NCI-H2196 treated with DMSO at 0.1 percent for 48 hours (cell line): ENCODE measurements around the gene PLCH1.

ENCODE experiments used
- DNase-seq: peaks from one replicate; lab custom pipeline; 2025; ENCODE audit not compliant: unreplicated experiment; lab: John Stamatoyannopoulos, UW

The PLCH1 gene, protein sequence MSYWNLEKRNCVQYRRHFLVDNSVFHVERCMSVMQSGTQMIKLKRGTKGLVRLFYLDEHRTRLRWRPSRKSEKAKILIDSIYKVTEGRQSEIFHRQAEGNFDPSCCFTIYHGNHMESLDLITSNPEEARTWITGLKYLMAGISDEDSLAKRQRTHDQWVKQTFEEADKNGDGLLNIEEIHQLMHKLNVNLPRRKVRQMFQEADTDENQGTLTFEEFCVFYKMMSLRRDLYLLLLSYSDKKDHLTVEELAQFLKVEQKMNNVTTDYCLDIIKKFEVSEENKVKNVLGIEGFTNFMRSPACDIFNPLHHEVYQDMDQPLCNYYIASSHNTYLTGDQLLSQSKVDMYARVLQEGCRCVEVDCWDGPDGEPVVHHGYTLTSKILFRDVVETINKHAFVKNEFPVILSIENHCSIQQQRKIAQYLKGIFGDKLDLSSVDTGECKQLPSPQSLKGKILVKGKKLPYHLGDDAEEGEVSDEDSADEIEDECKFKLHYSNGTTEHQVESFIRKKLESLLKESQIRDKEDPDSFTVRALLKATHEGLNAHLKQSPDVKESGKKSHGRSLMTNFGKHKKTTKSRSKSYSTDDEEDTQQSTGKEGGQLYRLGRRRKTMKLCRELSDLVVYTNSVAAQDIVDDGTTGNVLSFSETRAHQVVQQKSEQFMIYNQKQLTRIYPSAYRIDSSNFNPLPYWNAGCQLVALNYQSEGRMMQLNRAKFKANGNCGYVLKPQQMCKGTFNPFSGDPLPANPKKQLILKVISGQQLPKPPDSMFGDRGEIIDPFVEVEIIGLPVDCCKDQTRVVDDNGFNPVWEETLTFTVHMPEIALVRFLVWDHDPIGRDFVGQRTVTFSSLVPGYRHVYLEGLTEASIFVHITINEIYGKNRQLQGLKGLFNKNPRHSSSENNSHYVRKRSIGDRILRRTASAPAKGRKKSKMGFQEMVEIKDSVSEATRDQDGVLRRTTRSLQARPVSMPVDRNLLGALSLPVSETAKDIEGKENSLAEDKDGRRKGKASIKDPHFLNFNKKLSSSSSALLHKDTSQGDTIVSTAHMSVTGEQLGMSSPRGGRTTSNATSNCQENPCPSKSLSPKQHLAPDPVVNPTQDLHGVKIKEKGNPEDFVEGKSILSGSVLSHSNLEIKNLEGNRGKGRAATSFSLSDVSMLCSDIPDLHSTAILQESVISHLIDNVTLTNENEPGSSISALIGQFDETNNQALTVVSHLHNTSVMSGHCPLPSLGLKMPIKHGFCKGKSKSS (N-terminal part only)

DNA sequence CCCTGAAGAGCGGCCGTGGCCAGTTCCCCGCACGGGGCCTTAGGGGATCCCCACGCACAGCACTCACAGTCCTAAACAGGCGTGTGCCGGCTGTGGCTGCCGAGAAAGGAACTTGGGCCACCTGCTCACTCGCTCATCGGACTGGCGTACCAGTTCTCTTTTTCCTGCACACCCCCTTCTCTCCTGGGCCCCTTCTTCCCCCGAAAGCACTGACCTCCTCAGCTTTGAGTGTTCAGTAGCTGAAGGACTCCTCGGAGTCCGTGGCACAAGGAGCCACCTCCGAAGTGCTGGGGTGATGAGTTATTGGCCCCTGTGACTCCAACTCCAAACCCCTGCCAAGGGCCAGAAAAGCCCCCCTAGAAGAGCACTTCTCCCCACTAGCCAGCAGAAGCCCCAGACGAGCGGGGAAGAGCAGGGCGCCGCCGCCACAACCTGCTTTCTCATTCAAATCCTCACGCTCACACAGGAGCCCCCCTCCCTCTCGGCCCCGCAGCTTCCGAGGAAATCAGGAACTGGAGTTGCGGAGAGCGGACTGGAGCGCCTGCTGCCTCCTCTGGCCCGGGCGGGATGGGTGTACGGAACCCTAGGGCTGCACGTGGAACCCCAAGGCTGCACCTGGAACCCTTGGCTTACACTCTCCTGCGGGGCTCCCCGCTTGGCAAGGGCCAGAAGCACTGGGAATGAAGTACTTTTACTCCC is at the start of gene PLCH1:
PLCH1 (minus strand) TSS at position 446 of the 699 bp plus-strand sequence. CDS start 40,847 bp downstream, outside the sequence.
- peak; percentile 43 for DNase-seq

DNA sequence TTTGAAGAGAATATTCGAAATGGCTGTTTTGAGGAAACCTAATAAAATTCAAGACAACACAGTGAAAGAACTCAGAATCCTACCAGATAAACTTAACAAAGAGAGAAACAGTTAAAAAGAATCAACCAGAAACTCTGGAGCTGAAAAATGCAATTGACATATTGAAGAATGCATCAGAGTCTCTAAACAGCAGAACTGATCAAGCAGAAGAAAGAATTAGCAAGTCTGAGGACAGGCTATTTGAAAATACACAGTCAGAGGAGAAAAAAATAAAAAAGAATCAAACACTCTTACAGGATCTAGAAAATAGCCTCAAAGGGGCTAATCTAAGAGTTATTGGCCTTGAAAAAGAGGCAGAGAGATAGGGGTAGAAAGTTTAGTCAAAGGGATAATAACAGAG is 47.7 kb upstream of the PLCH1 start:
- DNase-seq: no peak

DNA sequence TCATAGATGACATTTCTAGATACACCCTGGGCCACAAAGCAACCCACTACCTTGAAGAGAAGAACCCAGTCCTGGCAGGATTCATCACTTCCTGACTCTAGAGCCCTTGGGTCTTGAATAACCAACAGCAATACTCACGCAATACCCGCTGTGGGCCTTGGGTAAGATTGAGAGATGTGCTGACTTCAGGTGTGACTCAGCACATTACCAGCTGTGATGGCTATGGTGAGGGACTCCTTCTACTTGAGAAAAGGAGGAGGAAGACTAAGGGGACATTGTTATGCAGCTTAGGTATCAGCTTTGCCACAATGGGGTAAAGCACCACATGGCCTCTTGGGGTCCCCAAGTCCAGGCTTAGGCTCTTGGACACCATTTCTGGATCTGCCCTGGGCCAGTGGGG is 46.3 kb upstream of the PLCH1 start:
- no peak for DNase-seq

DNA sequence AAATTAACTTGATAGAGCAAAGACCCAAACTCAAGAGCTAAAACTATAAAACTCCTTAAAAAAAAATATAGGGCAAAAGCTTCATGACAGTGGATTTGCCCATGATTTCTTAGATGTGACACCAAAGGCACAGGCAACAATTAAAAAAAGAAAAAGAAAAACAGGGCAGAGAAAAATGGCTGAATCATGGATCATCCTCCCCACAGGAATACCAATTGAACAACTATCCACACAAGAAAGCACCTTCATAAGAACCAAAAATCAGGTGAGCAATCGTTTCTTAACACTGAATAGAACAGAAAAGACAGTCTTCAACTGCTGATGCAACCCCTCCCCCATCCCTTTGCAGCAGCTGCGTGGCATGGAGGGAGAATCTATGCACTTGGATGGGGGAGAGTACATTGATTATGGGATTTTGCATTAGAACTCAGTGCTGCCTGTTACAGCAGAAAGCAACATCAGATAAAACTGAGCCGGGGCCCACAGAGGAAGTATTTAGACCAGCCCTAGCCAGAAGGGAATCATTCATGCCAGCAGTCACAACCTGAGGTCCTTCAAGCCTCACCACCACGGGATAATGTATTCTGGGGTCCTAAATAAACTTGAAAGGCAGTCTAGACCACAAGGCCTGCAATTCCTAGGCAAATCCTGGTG is 45.5 kb upstream of the PLCH1 start:
- DNase-seq: no peak

DNA sequence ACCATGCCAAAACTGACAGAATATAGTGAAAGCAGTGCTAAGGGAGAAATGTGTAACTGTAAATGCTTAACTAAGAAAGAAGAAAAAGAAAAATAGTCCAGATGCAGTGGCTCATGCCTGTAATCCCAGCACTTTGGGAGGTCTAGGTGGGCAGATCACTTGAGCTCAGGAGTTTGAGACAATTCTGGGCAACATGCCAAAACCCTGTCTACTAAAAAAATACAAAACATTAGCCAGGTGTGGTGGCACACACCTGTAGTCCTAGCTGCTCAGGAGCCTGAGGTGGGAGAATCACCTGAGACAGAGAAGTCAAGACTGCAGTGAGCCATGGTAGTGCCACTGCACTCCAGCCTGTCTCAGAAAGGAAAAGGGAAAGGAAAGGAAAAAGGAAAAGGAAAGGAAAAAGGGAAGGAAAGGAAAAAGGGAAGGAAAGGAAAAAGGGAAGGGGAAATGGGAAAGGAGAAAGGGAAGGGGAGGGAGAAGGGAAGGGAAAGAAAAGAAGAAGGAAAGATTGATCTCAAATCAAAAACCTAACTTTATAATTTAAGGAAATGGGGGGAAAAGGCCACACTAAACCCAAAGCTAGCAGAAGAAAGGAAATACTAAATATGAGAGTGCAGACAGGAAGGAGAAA is 40.9 kb upstream of the PLCH1 start:
- no peak for DNase-seq

DNA sequence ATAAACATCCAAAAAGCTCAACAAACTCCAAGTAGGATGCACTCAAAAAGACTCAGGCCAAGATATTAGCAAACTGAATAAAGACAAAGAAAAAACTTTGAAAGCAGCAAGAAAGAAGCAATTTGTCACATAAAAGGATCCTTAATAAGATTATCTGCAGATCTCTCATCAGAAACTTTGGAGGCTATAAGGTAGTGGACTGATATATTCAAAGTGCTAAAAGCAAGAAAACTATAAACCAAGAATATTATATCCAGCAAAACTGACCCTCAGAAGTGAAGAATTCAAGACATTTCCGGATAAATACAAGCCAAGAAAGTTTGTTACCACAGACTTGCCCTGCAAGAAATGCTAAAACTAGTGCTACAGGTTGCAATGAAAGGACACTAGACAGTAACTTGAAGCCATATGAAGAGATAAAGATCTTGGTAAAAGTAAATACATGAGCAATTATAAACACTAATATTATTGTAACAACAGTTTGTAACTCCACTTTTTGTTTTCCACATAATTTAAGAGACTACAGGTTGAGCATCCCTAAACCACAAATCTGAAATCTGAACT is 37.6 kb upstream of the PLCH1 start:
- no peak for DNase-seq

DNA sequence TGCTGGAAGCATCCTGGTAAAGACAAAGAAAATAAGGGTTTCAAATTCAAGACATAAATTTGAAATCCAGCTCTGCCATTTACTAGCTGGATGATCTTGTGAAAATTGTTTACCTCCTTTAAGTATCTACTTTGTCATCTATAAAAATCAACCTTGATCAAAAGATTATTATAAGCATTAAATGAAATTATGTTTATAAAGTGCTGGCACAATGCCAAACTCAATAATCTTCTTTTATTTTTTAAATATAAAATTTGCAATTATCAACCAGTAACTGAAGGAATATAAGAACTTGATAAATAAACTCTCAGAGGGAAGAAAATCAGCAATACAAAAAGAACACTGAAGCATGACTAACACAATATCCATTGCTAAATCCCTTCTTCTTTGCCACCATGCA is 35.4 kb upstream of the PLCH1 start:
- no peak for DNase-seq

DNA sequence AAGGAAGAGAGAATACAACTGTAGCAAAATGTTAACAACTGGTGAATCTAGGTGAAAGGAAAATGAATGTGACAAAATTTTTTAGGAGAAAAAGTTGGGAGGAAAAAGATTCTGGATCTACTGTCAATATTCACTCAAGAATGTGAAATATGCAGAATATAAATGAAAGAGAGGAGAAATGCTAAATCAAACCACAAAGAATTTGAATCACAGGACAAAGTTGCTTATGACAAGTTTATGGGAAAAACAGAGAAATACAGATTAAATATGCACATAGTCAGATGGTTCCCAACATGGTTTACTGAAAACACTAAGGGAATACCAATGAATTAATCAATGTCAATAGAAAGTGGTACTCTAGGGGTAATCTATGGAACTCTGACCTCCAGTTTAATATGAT is 33.6 kb upstream of the PLCH1 start:
- DNase-seq: no peak

DNA sequence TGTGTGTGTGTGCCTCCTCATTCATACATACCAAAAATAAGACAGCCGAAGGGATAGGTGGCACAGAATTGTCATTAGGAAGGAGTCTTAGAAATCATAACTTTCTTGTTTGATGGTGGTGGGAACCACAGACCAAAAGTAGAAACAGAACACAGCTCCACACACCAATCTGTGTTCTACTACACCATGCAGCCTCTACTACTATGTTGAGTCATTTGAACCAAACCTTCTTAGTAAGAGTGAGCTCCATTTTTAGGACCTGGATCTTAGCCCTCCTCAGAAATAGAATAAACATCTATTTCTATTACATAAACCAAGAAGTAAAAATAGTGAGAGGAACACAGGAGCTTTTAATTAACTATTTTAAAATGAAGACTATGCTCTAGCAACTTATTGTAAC is 27.9 kb upstream of the PLCH1 start:
- no peak for DNase-seq

DNA sequence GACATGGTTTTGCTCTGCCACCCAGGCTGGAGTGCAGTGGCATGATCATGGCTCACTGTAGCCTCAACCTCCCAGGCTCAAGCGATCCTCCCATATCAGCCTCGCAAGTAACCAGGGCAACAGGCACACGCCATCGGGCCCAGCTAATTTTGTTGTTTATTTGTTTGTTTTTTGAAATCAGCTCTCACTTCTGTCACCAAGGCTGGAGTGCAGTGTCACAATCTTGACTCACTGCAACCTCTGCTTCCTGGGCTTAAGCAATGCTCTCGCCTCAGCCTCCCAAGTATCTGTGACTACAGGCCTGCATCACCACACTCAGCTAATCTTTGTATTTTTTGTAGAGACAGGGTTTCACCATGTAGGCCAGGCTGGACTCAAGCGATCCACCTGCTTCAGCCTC is 26.3 kb upstream of the PLCH1 start:
- DNase-seq: no peak

DNA sequence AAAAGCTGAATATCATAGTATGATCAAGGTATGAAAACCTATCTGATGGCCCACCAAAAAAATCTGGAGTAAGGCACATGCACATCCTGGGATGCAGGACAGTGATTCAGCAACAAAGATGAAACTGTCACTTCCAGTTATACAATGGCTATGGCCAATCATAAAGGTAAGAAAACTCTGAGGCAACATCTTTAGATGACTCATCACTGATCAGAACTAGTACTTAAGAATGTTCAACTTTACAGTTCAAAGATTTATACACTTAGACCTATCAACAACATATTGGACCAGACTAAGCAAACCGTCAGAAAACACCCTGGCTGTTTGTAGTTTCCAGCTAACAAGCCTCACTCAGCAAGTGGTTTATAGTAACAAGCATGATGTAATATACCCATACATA is 21.3 kb upstream of the PLCH1 start:
- no peak for DNase-seq

DNA sequence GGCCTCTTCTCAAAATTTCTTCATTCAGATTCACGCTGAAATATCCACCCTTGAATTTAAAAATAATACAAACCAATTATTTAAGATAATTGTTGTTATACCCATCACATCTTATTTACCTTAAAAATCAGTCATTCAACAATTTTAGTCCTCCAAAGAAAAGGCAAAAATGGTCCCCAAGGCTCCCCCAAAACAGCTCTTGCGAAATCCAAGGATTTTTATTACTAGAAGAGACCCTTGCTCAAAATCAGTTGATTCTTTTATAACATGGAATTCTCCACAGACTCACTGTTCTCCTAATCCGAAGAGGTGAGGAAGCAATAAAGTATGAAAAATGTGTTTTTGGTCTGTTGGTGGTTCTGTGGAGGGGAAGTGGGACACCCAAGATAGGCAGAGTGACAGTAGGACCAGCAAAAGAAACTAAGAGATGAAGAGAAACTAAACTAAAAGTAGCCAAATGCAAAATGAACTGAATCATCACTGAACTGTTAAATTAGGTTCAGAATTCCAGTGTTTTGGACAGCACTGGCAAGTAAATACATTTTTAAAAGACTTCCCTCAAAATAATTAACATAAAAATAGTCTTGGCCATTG is 19.1 kb upstream of the PLCH1 start:
- no peak for DNase-seq

DNA sequence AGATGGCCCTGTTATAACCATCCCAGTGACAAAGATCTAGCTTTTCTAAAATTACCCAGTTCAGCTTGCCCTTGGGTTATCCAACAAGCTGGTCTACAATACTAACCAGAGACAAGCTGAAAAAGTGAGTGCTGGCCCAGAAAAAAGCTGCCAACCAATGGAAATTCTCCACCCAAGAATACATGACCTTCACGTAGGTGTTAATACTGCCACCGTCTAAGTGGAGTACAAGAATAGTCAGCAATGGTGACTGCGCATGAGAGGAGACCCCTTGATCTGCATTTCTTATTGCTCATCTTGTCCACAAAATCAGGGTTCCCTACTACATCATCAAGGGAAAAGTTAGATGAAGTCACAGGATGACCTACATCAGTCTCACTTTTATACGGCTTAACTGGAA is 15.8 kb upstream of the PLCH1 start:
- DNase-seq: no peak

DNA sequence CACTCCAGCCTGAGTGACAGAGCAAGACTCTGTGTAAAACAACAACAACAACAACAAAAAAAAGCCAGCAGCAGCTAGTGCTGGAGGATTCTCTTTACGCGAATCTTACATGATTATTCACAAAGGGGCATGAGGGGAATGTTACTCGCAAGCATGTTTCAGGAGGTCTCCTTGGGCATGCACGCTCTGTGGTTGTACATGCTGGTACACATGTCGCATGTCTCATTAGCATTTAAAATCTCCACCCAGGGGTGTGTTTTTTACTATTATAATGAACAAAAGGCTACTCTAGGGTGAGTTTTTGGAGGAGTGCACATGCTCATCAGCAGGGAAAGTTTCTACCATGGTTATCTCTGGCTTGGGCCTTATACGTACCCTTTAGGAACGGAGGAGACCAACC is 12.7 kb upstream of the PLCH1 start:
- DNase-seq: no peak

DNA sequence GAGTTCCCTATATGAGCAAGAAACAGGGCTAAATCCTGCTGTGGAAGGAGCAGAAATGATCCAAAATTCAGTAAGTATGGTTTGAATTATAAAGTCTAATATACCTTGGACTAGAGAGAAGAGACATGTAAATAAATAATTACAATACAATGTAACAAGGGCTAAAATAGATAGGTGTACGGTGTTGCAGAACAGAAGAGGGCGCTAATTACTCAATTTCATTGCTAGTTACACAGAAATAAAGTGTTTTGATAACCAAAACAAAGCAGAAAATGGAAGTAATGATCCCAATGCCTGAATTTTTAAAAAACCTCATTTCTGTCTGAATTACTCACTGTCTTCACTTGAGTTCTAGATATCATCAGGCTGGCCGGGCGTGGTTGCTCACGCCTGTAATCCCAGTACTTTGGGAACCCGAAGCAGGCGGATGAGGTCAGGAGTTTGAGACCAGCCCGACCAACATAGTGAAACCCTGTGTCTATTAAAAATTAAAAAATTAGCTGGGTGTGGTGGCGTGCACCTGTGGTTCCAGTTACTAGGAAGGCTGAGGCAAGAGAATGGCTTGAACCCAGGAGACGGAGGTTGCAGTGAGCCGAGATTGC is 8.3 kb upstream of the PLCH1 start:
- peak; percentile 38 for DNase-seq

DNA sequence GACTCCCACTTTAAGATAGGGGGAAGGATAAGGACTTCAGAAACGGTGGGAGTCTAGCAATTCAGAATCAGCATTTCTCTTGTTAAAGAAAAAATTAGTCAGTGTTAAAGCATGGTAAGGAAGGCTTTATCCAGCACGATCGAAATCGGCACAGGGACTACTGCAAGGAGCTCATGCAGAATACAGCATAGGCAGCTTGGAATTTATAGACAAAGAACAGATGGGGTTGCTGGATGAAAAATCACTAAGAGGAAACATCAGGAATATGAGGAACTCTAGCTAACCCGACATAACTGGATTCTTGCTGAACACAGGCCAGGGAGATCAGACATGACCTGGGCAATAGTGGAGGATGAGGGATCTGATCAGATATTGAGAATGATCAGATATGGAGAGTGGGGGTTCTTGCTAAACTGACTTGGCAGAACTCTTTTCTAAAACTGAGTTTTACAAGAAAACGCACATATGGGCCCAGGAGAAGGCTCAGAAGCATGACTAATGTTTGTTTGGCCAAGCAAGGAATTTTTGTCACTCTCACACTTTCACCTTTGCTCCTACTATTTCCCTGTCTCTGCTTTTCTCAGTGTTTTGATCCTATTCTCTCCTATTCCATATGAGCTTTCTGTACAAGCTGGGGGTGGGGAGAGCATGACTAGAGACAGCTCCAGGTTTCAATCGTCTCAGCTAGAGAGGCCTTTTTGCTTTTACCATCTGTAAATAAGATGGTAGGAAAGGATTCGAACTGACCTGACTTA is 3.9 kb upstream of the PLCH1 start:
- DNase-seq: no peak

DNA sequence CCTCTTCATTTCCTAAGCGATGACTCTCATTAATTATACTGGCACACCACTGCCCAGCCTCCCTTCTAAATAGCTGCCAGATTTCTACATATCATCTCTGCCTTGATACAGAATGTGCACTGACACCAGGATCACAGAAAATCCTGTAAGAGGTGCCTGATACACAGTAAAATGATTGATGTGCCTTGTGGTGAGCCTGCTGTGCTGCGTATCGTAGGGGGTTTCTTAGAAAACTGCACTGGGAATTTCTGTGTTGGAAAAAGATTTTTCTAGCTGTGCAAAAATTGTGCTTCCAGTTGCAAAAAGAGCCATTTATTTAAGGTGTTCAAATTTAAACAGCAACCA is 3.0 kb upstream of the PLCH1 start:
- DNase-seq: no peak

DNA sequence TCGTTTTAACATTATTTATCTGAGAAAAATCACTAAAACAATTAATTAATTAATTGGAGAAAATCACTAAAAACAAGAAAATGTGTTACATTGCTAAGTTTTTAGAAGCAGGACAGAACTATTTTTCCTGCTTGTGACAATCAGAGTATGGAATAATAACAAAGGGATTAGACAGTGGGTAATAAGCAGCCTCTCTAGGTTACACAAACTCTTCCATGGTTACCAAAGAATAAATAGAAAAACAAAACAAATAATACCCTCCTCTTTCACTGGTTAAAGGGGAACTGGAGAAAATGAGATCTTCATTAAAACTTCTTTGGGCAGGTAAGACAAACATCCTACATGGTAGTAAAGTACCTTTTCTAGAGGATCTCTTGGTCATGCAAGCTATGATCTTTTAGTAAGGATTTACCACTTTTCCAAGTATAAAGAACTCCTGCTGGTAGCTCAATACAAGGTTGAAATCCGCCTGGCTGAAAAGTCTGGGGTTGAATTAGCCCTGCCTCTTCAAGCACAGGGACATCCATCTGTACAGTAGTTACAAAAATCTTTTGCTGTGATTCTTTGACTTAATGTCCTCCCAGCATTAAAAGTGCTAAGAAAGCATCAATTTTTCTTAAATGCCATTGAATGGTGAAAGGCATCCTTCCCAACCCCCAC is 2.5 kb upstream of the PLCH1 start:
- DNase-seq: no peak
